KMS-11 (cell line): Measurements from ENCODE around the gene TMEM203.

Experiments used
- H2AFZ ChIP-seq: fragments of 200-600 bp; sonication (generic); 2 replicates; pipeline ENCODE4 v1.6.1; 2016; ENCODE audit warnings: antibody characterized with exemption, mixed run types, low read depth
- H3K27ac ChIP-seq: fragments of 200-600 bp; sonication (generic); 2 replicates; pipeline ENCODE4 v1.6.1; 2016; ENCODE audit warnings: mild to moderate bottlenecking, mixed run types
- H3K27me3 ChIP-seq: fragments of 200-600 bp; sonication (generic); 2 replicates; pipeline ENCODE4 v1.6.1; 2017; ENCODE audit warnings: mild to moderate bottlenecking, low read depth, mixed run types, moderate library complexity; ENCODE audit not compliant: insufficient read depth
- H3K36me3 ChIP-seq: fragments of 200-600 bp; sonication (generic); 2 replicates; pipeline ENCODE4 v1.6.1; 2017; ENCODE audit warnings: mild to moderate bottlenecking, mixed run types; ENCODE audit not compliant: insufficient read depth
- H3K4me1 ChIP-seq: fragments of 200-600 bp; sonication (generic); 2 replicates; pipeline ENCODE4 v1.6.1; 2016; ENCODE audit warnings: mild to moderate bottlenecking, low read depth, mixed run types; ENCODE audit not compliant: poor library complexity, severe bottlenecking
- H3K4me2 ChIP-seq: fragments of 200-600 bp; sonication (generic); 2 replicates; pipeline ENCODE4 v1.7.0; 2016; ENCODE audit warnings: mild to moderate bottlenecking, mixed run types
- H3K4me3 ChIP-seq: fragments of 200-600 bp; sonication (generic); IDR thresholded peaks from 2 replicates; pipeline ENCODE4 v1.6.1; 2017; ENCODE audit warnings: low read depth, low read length, mixed read lengths; ENCODE audit not compliant: insufficient read depth
- H3K79me2 ChIP-seq: fragments of 200-600 bp; sonication (generic); 2 replicates; pipeline ENCODE4 v1.6.1; 2016; ENCODE audit warnings: low read depth, mixed run types; ENCODE audit not compliant: insufficient read depth
- H3K9ac ChIP-seq: fragments of 200-600 bp; sonication (generic); 2 replicates; pipeline ENCODE4 v1.6.1; 2016; ENCODE audit warnings: mild to moderate bottlenecking, mixed run types
- H4K20me1 ChIP-seq: fragments of 200-600 bp; sonication (generic); 2 replicates; pipeline ENCODE4 v1.6.1; 2016; ENCODE audit warnings: mild to moderate bottlenecking, mixed run types; ENCODE audit not compliant: insufficient read depth
- CTCF ChIP-seq: fragments of 200-600 bp; sonication (generic); conservative IDR thresholded peaks from 2 replicates; pipeline ENCODE4 v1.6.1; 2017; ENCODE audit warnings: low read depth, mild to moderate bottlenecking, antibody characterized with exemption, low read length, moderate library complexity, mixed read lengths

The TMEM203 gene

GRCh38 chr9:137164370-137165249 lies 40.8 kb downstream of the TMEM203 start:
- Histone ChIP-seq H3K36me3 (no peaks in the 10 kb centered on the region), H4K20me1 (no peaks in the 10 kb centered on the region), H3K4me2 (no peak overlapping the region), H3K4me3 (no peak overlapping the region), H2AFZ (no peak overlapping the region), H3K27ac (no peak overlapping the region), H3K9ac (no peak overlapping the region), H3K79me2 (no peaks in the 10 kb centered on the region), H3K4me1 (peaks cover 32% of the 10 kb centered on the region), H3K27me3 (peaks cover 55% of the 10 kb centered on the region)
- no peak for TF ChIP-seq CTCF

- Histone ChIP-seq H3K27me3 (peaks cover 55% of the 10 kb centered on the region), H3K4me3 (no peak overlapping the region), H3K9ac (no peak overlapping the region), H3K27ac (no peak overlapping the region), H4K20me1 (no peaks in the 10 kb centered on the region), H3K4me1 (peaks cover 36% of the 10 kb centered on the region), H3K36me3 (no peaks in the 10 kb centered on the region), H3K4me2 (no peak overlapping the region), H2AFZ (no peak overlapping the region), H3K79me2 (no peaks in the 10 kb centered on the region)
- TF ChIP-seq CTCF = no peak
Observed at GRCh38 chr9:137163805-137164204, 41.6 kb downstream of the TMEM203 start.

GRCh38 chr9:137163365-137163715 lies 42.1 kb downstream of the TMEM203 start:
- H3K79me2 ChIP-seq = no peaks in the 10 kb centered on the region
- no peaks in the 10 kb centered on the region for H4K20me1 ChIP-seq
- TF ChIP-seq CTCF = no peak
- H2AFZ ChIP-seq = no peak overlapping the region
- peaks cover 52% of the 10 kb centered on the region for H3K27me3 ChIP-seq
- H3K27ac ChIP-seq = no peak overlapping the region
- no peak overlapping the region for H3K4me3 ChIP-seq
- peaks cover 40% of the 10 kb centered on the region for H3K4me1 ChIP-seq
- H3K36me3 ChIP-seq = no peaks in the 10 kb centered on the region
- H3K4me2 ChIP-seq = no peak overlapping the region
- H3K9ac ChIP-seq = no peak overlapping the region

GRCh38 chr9:137162505-137163364 lies 42.7 kb downstream of the TMEM203 start:
- TF ChIP-seq CTCF = no peak
- Histone ChIP-seq H3K27ac (no peak overlapping the region), H3K4me3 (no peak overlapping the region), H4K20me1 (no peaks in the 10 kb centered on the region), H3K36me3 (no peaks in the 10 kb centered on the region), H2AFZ (no peak overlapping the region), H3K79me2 (no peaks in the 10 kb centered on the region), H3K4me1 (peaks cover 45% of the 10 kb centered on the region), H3K27me3 (peaks cover 47% of the 10 kb centered on the region), H3K4me2 (no peak overlapping the region), H3K9ac (no peak overlapping the region)
